Activated T-helper 1 cell treated with anti-CD3 and anti-CD28 coated beads, Interleukin-12 subunit alpha, Interleukin-12 subunit beta, Interleukin-2, Interleukin-4 antibody, amounts not matched to agents 30 ng/mL and 10 ng/mL and 1 ng/mL, durations not matched to agents 14 hours and 24 hours and 36 hours (primary cell): ENCODE measurements around the gene OCA2. TPM values are rescaled to one million over a fixed set of nuclear protein-coding genes. Genes with fewer than 3 reads are reported as not detected.
"Not testable (repeated sequence)": the region's sequence is repeated elsewhere in the genome, so short reads cannot be mapped to it uniquely, and the experiment has no call there.

ENCODE experiments used
- DNase-seq: peaks from one replicate; pipeline ENCODE4 v3.0.0; 2021; ENCODE audit warnings: low spot score
- H3K27ac Mint-ChIP-seq: one replicate; pipeline ENCODE4 v1.8.0; 2021; ENCODE audit warnings: mild to moderate bottlenecking, mixed read lengths
- H3K27me3 Mint-ChIP-seq: one replicate; pipeline ENCODE4 v1.8.0; 2022; ENCODE audit warnings: mild to moderate bottlenecking, moderate library complexity, mixed read lengths; ENCODE audit not compliant: insufficient read depth
- H3K36me3 Mint-ChIP-seq: one replicate; pipeline ENCODE4 v1.8.0; 2021; ENCODE audit warnings: low read depth, mixed read lengths
- H3K4me1 Mint-ChIP-seq: one replicate; pipeline ENCODE4 v1.8.0; 2021; ENCODE audit warnings: low read depth, mixed read lengths
- H3K4me3 Mint-ChIP-seq: one replicate; pipeline ENCODE4 v1.8.0; 2021; ENCODE audit warnings: mild to moderate bottlenecking, moderate library complexity, mixed read lengths
- H3K9me3 Mint-ChIP-seq: one replicate; pipeline ENCODE4 v1.8.0; 2021; ENCODE audit warnings: mixed read lengths
- intact Hi-C: fragments of 100-400 bp; cut with micrococcal nuclease; formaldehyde crosslinking; loops from one replicate; pipeline ENCODE4 v1.15.1; 2024
- total RNA-seq: library from RNA; stranded (reverse); gene quantifications from 2 replicates; pipeline ENCODE4 v1.2.3, GENCODE V29; 2022

Gene OCA2
- total RNA-seq = not detected in 2 replicates

DNA sequence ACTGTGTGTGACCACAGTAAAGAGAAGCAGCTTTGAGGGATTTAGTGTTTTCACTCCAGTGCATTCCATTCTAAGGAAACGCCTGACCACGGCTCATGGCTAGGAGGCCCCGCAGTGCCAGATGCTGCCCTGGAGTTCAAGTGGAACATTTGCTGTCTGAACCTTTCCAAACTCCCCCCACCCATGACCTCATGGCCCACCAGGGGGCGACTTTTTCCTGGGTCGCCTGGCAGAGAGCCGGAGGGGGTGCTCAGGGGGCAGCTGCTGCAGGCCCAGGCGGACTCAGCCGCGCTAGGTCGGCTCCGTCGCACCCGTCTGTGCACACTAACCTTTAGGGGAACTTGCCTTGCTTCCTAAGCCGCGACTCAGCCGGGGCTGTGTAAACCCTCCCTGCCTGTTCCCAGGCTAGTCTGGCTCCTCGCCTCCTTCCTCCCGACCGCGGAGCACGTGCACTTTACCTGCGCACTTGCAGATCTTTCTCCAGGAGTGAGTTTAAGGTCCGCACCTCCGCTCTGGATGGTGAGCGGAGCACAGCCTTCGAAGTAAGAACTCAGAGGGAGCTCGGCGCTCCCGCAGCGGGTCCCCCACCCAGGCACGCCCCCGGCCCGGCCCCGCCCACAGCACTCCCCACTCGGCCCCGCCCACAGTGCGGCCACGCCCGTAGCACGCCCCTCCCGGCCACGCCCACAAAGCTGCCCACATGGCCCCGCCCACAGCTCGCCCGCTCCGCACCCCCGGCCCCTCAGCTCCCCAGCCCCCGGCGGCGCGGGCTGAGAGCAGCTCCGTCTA, at the start of gene OCA2:
Gene OCA2, minus strand, starts transcription at position 550 of the 789 bp plus-strand sequence. CDS start 17,441 bp downstream, outside the sequence.
- no peak within 1 kb of the TSS for H3K4me3 Mint-ChIP-seq
- H3K9me3 Mint-ChIP-seq = no peaks in the 10 kb centered on the region
- intact Hi-C loops = no loop called here
- no peak within 1 kb of the TSS for H3K27ac Mint-ChIP-seq
- peaks cover 47% of the 10 kb centered on the region for H3K27me3 Mint-ChIP-seq
- H3K4me1 Mint-ChIP-seq = peaks cover 32% of the 10 kb centered on the region
- H3K36me3 Mint-ChIP-seq = peaks cover 3% of the 10 kb centered on the region
- DNase-seq = peak; percentile 40

DNA sequence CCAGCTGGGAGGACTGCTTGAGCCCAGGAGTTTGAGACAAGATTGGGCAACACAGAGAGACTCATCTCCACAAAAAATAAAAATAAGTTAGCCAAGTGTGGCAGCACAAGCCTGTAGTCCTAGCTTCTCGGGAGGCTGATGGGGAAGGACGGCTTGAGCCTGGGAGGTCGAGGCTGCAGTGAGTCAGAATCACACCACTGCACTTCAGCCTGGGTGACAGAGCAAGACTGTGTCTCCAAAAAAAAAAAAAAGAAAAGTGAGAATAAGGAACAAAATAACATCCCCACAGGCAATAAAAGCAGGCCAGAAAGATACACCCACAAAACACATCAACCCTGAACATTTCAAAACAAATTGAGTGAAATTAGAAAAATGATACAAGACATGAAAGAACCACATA, 48.7 kb upstream of the OCA2 start:
- intact Hi-C loops = no loop called here
- no peak overlapping the region for H3K27ac Mint-ChIP-seq
- no peak overlapping the region for H3K4me3 Mint-ChIP-seq
- H3K36me3 Mint-ChIP-seq = peaks cover 25% of the 10 kb centered on the region
- peaks cover 5% of the 10 kb centered on the region for H3K4me1 Mint-ChIP-seq
- DNase-seq = no peak
- H3K9me3 Mint-ChIP-seq = no peaks in the 10 kb centered on the region
- H3K27me3 Mint-ChIP-seq = no peaks in the 10 kb centered on the region

DNA sequence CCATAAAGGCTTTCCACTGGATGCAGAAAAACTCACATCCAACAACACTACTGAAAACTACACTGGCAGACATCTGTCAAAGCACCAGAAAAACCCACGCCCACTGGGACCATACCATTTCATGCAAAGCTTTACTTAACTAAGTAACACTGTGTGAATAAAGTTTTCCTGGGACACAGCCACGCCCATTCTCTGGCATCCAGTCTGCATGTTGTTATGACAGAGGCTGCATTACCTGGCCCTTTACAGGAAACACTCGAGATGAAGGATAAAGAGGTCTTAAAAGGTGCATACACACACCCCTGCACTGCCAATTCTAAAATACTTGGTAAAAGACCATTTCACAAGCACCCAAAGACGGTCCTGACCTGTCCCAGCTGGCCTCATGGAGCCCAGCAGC, 46.3 kb upstream of the OCA2 start:
- H3K36me3 Mint-ChIP-seq = peaks cover 28% of the 10 kb centered on the region

DNA sequence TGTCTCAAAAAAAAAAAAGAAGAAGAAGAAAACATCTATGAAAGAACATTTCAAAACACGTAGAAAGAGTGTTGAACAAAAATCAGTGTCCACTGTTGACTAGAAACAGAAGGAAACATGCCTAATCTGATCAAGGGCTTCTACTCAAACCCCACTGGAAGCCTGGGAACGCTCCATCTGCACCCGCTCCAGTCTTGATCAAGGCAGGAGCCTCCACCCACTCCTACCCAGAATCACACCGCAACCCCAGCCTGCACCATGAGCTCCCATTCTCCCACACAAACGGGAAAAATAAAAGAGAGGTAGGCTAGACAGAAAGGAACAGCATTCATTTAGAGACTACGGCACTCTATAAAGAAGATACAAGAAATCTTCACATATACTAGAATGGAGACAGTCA, 40.9 kb upstream of the OCA2 start:
- peaks cover 36% of the 10 kb centered on the region for H3K36me3 Mint-ChIP-seq
- intact Hi-C loops = no loop called here
- no peaks in the 10 kb centered on the region for H3K9me3 Mint-ChIP-seq
- H3K27me3 Mint-ChIP-seq = no peaks in the 10 kb centered on the region
- no peak for DNase-seq
- no peak overlapping the region for H3K27ac Mint-ChIP-seq
- H3K4me3 Mint-ChIP-seq = no peak overlapping the region
- peaks cover 32% of the 10 kb centered on the region for H3K4me1 Mint-ChIP-seq

More for the DNA sequence above, 46.3 kb upstream of the OCA2 start:
- intact Hi-C loops, H3K4me1 Mint-ChIP-seq, DNase-seq, H3K27ac Mint-ChIP-seq, H3K9me3 Mint-ChIP-seq, H3K4me3 Mint-ChIP-seq, H3K27me3 Mint-ChIP-seq: not testable (repeated sequence)

- intact Hi-C loops = not testable (repeated sequence)
- Mint-ChIP-seq H3K36me3 (peaks cover 38% of the 10 kb centered on the region), H3K4me1 (peaks cover 32% of the 10 kb centered on the region)
Observed at GRCh38 chr15:28137408-28138039, 38.4 kb upstream of the OCA2 start.

DNA sequence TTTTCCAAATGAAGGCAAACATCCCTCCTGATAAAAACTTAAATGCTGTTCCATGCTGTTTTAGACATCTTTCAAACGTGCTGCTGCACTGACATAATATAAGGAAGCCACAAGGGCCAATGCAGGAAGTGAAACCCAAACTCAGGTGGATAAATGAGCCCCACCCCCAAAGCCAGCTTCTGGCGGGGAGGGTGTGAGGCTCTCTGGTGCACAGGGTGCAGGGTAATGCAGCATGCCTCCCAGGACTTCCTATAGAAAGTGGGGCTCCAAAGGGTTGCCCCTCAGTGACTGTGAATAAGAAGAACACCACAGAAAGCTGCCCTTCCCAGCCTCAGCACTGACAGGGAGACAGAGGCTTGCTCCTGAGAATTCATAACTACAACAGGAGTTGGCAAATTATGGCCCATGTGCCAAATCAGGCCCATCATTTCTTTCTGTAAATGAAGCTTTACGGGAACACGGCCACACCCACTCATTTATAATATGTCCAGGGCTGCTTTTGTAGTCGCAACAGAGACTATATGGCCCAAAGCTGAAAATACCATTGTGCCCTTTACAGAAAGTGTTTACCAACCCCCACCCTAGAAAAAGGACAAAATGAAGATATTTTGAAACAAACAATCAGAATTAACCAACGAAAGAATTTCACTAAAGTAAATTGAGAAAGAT, 37.3 kb upstream of the OCA2 start:
- H3K27ac Mint-ChIP-seq, H3K9me3 Mint-ChIP-seq, H3K4me3 Mint-ChIP-seq, DNase-seq, H3K27me3 Mint-ChIP-seq, intact Hi-C loops: not testable (repeated sequence)
- H3K4me1 Mint-ChIP-seq = peaks cover 32% of the 10 kb centered on the region
- peaks cover 36% of the 10 kb centered on the region for H3K36me3 Mint-ChIP-seq

More at GRCh38 chr15:28137408-28138039, 38.4 kb upstream of the OCA2 start:
- not testable (repeated sequence) for H3K4me3 Mint-ChIP-seq, H3K27me3 Mint-ChIP-seq, DNase-seq, H3K27ac Mint-ChIP-seq, H3K9me3 Mint-ChIP-seq

DNA sequence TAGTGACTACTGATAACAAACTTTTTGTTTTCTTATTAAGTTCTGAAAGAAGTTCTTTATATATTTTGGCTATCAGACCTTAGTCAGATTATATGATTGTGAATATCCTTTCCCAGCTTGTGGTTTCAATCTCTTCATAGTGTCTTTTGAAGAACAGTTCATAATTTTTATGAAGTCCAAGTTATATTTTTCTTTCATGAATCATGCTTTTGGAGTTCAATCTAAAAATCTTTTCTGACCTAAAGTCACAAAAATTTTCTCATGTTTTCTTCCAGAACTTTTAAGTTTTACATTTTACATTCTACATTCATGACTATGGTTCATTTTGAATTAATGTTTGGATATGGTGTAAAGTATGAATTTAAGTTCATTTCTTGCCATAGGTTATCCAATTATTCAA, 34.2 kb upstream of the OCA2 start:
- no peak for DNase-seq
- peaks cover 24% of the 10 kb centered on the region for H3K36me3 Mint-ChIP-seq
- no peaks in the 10 kb centered on the region for H3K9me3 Mint-ChIP-seq

GRCh38 chr15:28132524-28133275, 33.6 kb upstream of the OCA2 start:
- DNase-seq = no peak
- Mint-ChIP-seq H3K4me3 (no peak overlapping the region), H3K36me3 (peaks cover 23% of the 10 kb centered on the region)

More for the DNA sequence above, 34.2 kb upstream of the OCA2 start:
- H3K4me3 Mint-ChIP-seq = no peak overlapping the region
- peaks cover 28% of the 10 kb centered on the region for H3K4me1 Mint-ChIP-seq
- intact Hi-C loops = no loop called here
- H3K27ac Mint-ChIP-seq = no peak overlapping the region
- H3K27me3 Mint-ChIP-seq = no peaks in the 10 kb centered on the region

DNA sequence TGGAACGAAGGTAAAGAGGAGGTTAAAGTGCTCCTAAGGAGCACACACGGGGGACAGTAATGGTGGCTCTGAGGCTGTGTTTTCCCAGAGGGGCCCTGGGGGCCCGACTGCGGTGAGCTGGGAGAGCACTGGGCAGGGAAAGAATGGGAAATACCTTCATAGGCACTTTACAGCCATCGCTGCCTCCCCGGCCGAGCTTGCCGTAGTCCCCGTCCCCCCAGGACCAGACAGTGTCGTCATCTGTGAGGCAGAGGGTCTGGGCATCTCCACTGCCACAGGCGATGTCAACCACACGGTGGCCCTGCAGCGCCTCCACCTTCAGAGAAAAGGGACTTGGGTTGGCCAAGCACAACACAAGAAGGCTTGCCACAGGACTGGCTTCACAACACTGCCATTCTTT, 32.8 kb upstream of the OCA2 start:
- Mint-ChIP-seq H3K4me3 (no peak overlapping the region), H3K36me3 (peaks cover 21% of the 10 kb centered on the region), H3K9me3 (no peaks in the 10 kb centered on the region), H3K27ac (no peak overlapping the region), H3K4me1 (peaks cover 16% of the 10 kb centered on the region), H3K27me3 (no peaks in the 10 kb centered on the region)
- intact Hi-C loops = no loop called here
- DNase-seq = no peak

More at GRCh38 chr15:28132524-28133275, 33.6 kb upstream of the OCA2 start:
- Mint-ChIP-seq H3K27ac (no peak overlapping the region), H3K27me3 (no peaks in the 10 kb centered on the region), H3K9me3 (no peaks in the 10 kb centered on the region), H3K4me1 (peaks cover 24% of the 10 kb centered on the region)
- intact Hi-C loops = no loop called here

- H3K27ac Mint-ChIP-seq = no peak overlapping the region
- intact Hi-C loops = no loop called here
- H3K4me1 Mint-ChIP-seq = peaks cover 11% of the 10 kb centered on the region
- H3K9me3 Mint-ChIP-seq = no peaks in the 10 kb centered on the region
- no peaks in the 10 kb centered on the region for H3K27me3 Mint-ChIP-seq
- H3K36me3 Mint-ChIP-seq = peaks cover 18% of the 10 kb centered on the region
- DNase-seq = no peak
- H3K4me3 Mint-ChIP-seq = no peak overlapping the region
Observed at GRCh38 chr15:28131400-28131799, 32.3 kb upstream of the OCA2 start.

- Mint-ChIP-seq H3K36me3 (peaks cover 18% of the 10 kb centered on the region), H3K4me1 (peaks cover 3% of the 10 kb centered on the region), H3K27ac (no peak overlapping the region), H3K9me3 (no peaks in the 10 kb centered on the region), H3K27me3 (no peaks in the 10 kb centered on the region), H3K4me3 (no peak overlapping the region)
- intact Hi-C loops = no loop called here
- DNase-seq = no peak
Observed at GRCh38 chr15:28130651-28131050, 31.5 kb upstream of the OCA2 start.

GRCh38 chr15:28129231-28129848, 30.2 kb upstream of the OCA2 start:
- intact Hi-C loops = loop anchor here (10.0 kb wide), 1 partner anchor 845 kb away; no protein-coding TSS in a partner anchor
- Mint-ChIP-seq H3K27me3 (no peaks in the 10 kb centered on the region), H3K36me3 (peaks cover 14% of the 10 kb centered on the region), H3K27ac (no peak overlapping the region), H3K9me3 (no peaks in the 10 kb centered on the region), H3K4me3 (no peak overlapping the region), H3K4me1 (no peaks in the 10 kb centered on the region)
- DNase-seq = no peak
